Stimulated activated CD4-positive, alpha-beta T cell treated with anti-CD3 and anti-CD28 coated beads, Interleukin-4, amount 100 ng/mL, for 4 hours (primary cell): ENCODE data around the gene NECTIN1.

Experiments used
- DNase-seq, 2 experiments: peaks; one replicate each; pipeline ENCODE4 v3.0.0-alpha.2; 2020

Gene NECTIN1

GRCh38 chr11:119728651-119729580 lies at the start of gene NECTIN1:
TSS of gene NECTIN1 (minus strand) at chr11:119729200. CDS start at chr11:119728553, 647 bp downstream.
- DNase-seq, result peak; percentile 81 to 86

- no peak for DNase-seq
These were observed 49.6 kb upstream of the NECTIN1 start for GRCh38 chr11:119778391-119779194.

- no peak for DNase-seq
These were observed 48.9 kb upstream of the NECTIN1 start for GRCh38 chr11:119777940-119778339.

- DNase-seq, result no peak
These were observed 47.7 kb upstream of the NECTIN1 start for GRCh38 chr11:119776651-119777050.

- DNase-seq, result no peak
These were observed 47.1 kb upstream of the NECTIN1 start for GRCh38 chr11:119776031-119776636.

- no peak for DNase-seq
These were observed 45.3 kb upstream of the NECTIN1 start for GRCh38 chr11:119774172-119774763.

- DNase-seq, result no peak
These were observed 43.8 kb upstream of the NECTIN1 start for GRCh38 chr11:119772641-119773415.

- DNase-seq, result no peak
These were observed 43.1 kb upstream of the NECTIN1 start for GRCh38 chr11:119772076-119772475.

GRCh38 chr11:119771172-119771770 lies 42.3 kb upstream of the NECTIN1 start:
- no peak for DNase-seq

GRCh38 chr11:119765628-119766027 lies 36.6 kb upstream of the NECTIN1 start:
- no peak for DNase-seq

GRCh38 chr11:119764108-119764868 lies 35.3 kb upstream of the NECTIN1 start:
- no peak for DNase-seq

- no peak for DNase-seq
These were observed 34.2 kb upstream of the NECTIN1 start for GRCh38 chr11:119763071-119763728.

- DNase-seq, result no peak
These were observed 30.9 kb upstream of the NECTIN1 start for GRCh38 chr11:119759747-119760412.

GRCh38 chr11:119759324-119759723 lies 30.3 kb upstream of the NECTIN1 start:
- no peak for DNase-seq

- DNase-seq, result no peak
These were observed 29.3 kb upstream of the NECTIN1 start for GRCh38 chr11:119758291-119758690.

- DNase-seq, result no peak
These were observed 28.4 kb upstream of the NECTIN1 start for GRCh38 chr11:119757378-119757777.

- no peak for DNase-seq
These were observed 27.3 kb upstream of the NECTIN1 start for GRCh38 chr11:119756169-119756865.

- no peak for DNase-seq
These were observed 26.5 kb upstream of the NECTIN1 start for GRCh38 chr11:119755356-119756071.
